Activated B cell treated with CpG ODN at 0.5 μM for 24 hours (primary cell): ENCODE data around the gene E2F8. TPM values are rescaled to one million over a fixed set of nuclear protein-coding genes. Genes with fewer than 3 reads are reported as not detected.

Source experiments
- ATAC-seq: fragments of 200-7000 bp; cut with Tn5 transposase; one replicate; pipeline ENCODE4 v1.10.0; 2021; ENCODE audit warnings: low read depth, mild to moderate bottlenecking, moderate library complexity
- CTCF ChIA-PET: fragments of 350-600 bp; sonication (Branson Sonifier 250); formaldehyde crosslinking; loops from one replicate; lab custom pipeline; 2021; ENCODE audit warnings: antibody characterized with exemption; lab: Charles Lee
- POLR2A ChIA-PET: fragments of 350-600 bp; sonication (Branson Sonifier 250); formaldehyde crosslinking; loops from one replicate; lab custom pipeline; 2021; ENCODE audit warnings: antibody characterized with exemption; lab: Charles Lee
- DNase-seq: peaks from one replicate; pipeline ENCODE4 v3.0.0; 2022
- H3K27ac Mint-ChIP-seq: one replicate; pipeline ENCODE4 v1.8.0; 2020; ENCODE audit warnings: mixed read lengths
- H3K27me3 Mint-ChIP-seq: one replicate; pipeline ENCODE4 v1.8.0; 2021; ENCODE audit warnings: mixed read lengths
- H3K36me3 Mint-ChIP-seq: one replicate; pipeline ENCODE4 v1.8.0; 2021; ENCODE audit warnings: low read depth, mixed read lengths
- H3K4me1 Mint-ChIP-seq: one replicate; pipeline ENCODE4 v1.8.0; 2021; ENCODE audit warnings: mixed read lengths
- H3K4me3 Mint-ChIP-seq: one replicate; pipeline ENCODE4 v1.8.0; 2020; ENCODE audit warnings: mild to moderate bottlenecking, mixed read lengths
- H3K9me3 Mint-ChIP-seq: one replicate; pipeline ENCODE4 v1.8.0; 2020; ENCODE audit warnings: mixed read lengths
- CTCF ChIP-seq: fragments of 200-600 bp; IDR thresholded peaks from one replicate; pipeline ENCODE4 v1.8.0; 2022; ENCODE audit warnings: antibody characterized with exemption, mild to moderate bottlenecking
- intact Hi-C: fragments of 100-400 bp; cut with micrococcal nuclease; formaldehyde crosslinking; loops from one replicate; pipeline ENCODE4 v1.15.1; 2024
- total RNA-seq: library from RNA; stranded (reverse); gene quantifications from 2 replicates; pipeline ENCODE4 v1.2.3, GENCODE V29; 2022

The E2F8 gene
- total RNA-seq, 1 donor from 2014 or later, result 0.82 TPM

GRCh38 chr11:19225123-19225522, 15.6 kb downstream of the E2F8 start:
- Mint-ChIP-seq H3K27me3 (no peaks in the 10 kb centered on the region), H3K36me3 (no peaks in the 10 kb centered on the region), H3K9me3 (peaks cover 3% of the 10 kb centered on the region), H3K27ac (no peak overlapping the region), H3K4me1 (no peaks in the 10 kb centered on the region), H3K4me3 (no peak overlapping the region)
- CTCF ChIA-PET, result interaction anchor here (1.3 kb wide), 1 partner anchor 33 kb away, joined by 3 read pairs; no protein-coding TSS in a partner anchor
- ATAC-seq (no peak), DNase-seq (no peak)
- intact Hi-C loops, result no loop called here
- TF ChIP-seq CTCF, result no peak
- POLR2A ChIA-PET, result no interaction called here

GRCh38 chr11:19220903-19221724, 19.6 kb downstream of the E2F8 start:
- TF ChIP-seq CTCF, result no peak
- POLR2A ChIA-PET, result no interaction called here
- H3K36me3 Mint-ChIP-seq, result no peaks in the 10 kb centered on the region
- H3K27ac Mint-ChIP-seq, result no peak overlapping the region
- peaks cover 3% of the 10 kb centered on the region for H3K9me3 Mint-ChIP-seq
- ATAC-seq (no peak), DNase-seq (no peak)
- no peak overlapping the region for H3K4me3 Mint-ChIP-seq
- no peaks in the 10 kb centered on the region for H3K4me1 Mint-ChIP-seq
- intact Hi-C loops, result no loop called here
- peaks cover 3% of the 10 kb centered on the region for H3K27me3 Mint-ChIP-seq
- CTCF ChIA-PET, result no interaction called here

- intact Hi-C loops, result no loop called here
- no peak overlapping the region for H3K27ac Mint-ChIP-seq
- DNase-seq, result no peak
- H3K4me1 Mint-ChIP-seq, result no peaks in the 10 kb centered on the region
- H3K27me3 Mint-ChIP-seq, result peaks cover 3% of the 10 kb centered on the region
- no peak overlapping the region for H3K4me3 Mint-ChIP-seq
- no peaks in the 10 kb centered on the region for H3K36me3 Mint-ChIP-seq
- ChIA-PET POLR2A (interaction anchor here (0.5 kb wide), 1 partner anchor 8 kb away, joined by 8 read pairs; no protein-coding TSS in a partner anchor), CTCF (no interaction called here)
- H3K9me3 Mint-ChIP-seq, result peaks cover 3% of the 10 kb centered on the region
- no peak for TF ChIP-seq CTCF
- no peak for ATAC-seq
These were observed 21.8 kb downstream of the E2F8 start for GRCh38 chr11:19218786-19219460.

- CTCF ChIA-PET, result no interaction called here
- no peaks in the 10 kb centered on the region for H3K36me3 Mint-ChIP-seq
- H3K4me1 Mint-ChIP-seq, result no peaks in the 10 kb centered on the region
- ATAC-seq (no peak), DNase-seq (no peak)
- H3K27ac Mint-ChIP-seq, result no peak overlapping the region
- H3K27me3 Mint-ChIP-seq, result peaks cover 5% of the 10 kb centered on the region
- intact Hi-C loops, result no loop called here
- H3K4me3 Mint-ChIP-seq, result no peak overlapping the region
- peaks cover 3% of the 10 kb centered on the region for H3K9me3 Mint-ChIP-seq
- TF ChIP-seq CTCF, result no peak
- POLR2A ChIA-PET, result no interaction called here
These were observed 22.5 kb downstream of the E2F8 start for GRCh38 chr11:19218216-19218615.

GRCh38 chr11:19216709-19217374, 23.9 kb downstream of the E2F8 start:
- Mint-ChIP-seq H3K27me3 (peaks cover 8% of the 10 kb centered on the region), H3K27ac (no peak overlapping the region), H3K4me3 (no peak overlapping the region), H3K9me3 (peaks cover 1% of the 10 kb centered on the region), H3K36me3 (no peaks in the 10 kb centered on the region), H3K4me1 (no peaks in the 10 kb centered on the region)
- no peak for ATAC-seq
- no peak for TF ChIP-seq CTCF
- POLR2A ChIA-PET, result no interaction called here
- intact Hi-C loops, result no loop called here
- DNase-seq, result no peak
- CTCF ChIA-PET, result no interaction called here
